H1 (cell line): ENCODE data around the gene ACAA1. TPM values are rescaled to one million over a fixed set of nuclear protein-coding genes. Genes with fewer than 3 reads are reported as not detected.

Source experiments
- CTCF ChIA-PET: fragments of 300-600 bp; sonication (Branson Sonifier 250); formaldehyde crosslinking; loops from one replicate; lab custom pipeline; 2021; ENCODE audit not compliant: partially characterized antibody; lab: Charles Lee
- POLR2A ChIA-PET: fragments of 300-600 bp; sonication (Branson Sonifier 250); formaldehyde crosslinking; loops from one replicate; lab custom pipeline; 2021; ENCODE audit warnings: inconsistent platforms; ENCODE audit not compliant: partially characterized antibody; lab: Charles Lee
- DNase-seq, 2 experiments: peaks; one replicate each; pipeline versions ENCODE4 v3.0.0 to v3.0.0-alpha.2; 2010 to 2022; ENCODE audit warnings: low spot score in 2 of 2, low read depth in 1 of 2, mixed read lengths in 1 of 2
- FAIRE-seq: peaks from 2 replicates; lab custom pipeline; 2011; peaks lifted over from hg19 to GRCh38; lab: Jason Lieb, UNC
- H2AFZ ChIP-seq: 2 replicates; pipeline ENCODE4 v1.8.1; 2012; ENCODE audit warnings: low read length, inconsistent platforms
- H2AK5ac ChIP-seq: 2 replicates; pipeline ENCODE4 v1.6.1; 2013; ENCODE audit warnings: low read depth, low read length
- H2BK120ac ChIP-seq: replicated peaks from 2 replicates; pipeline ENCODE3; 2013; ENCODE audit warnings: low read depth, low read length, inconsistent platforms
- H2BK12ac ChIP-seq: 2 replicates; pipeline ENCODE4 v1.6.1; 2013; ENCODE audit warnings: low read depth, low read length
- H2BK15ac ChIP-seq: 2 replicates; pipeline ENCODE4 v1.6.1; 2013; ENCODE audit warnings: low read length
- H2BK20ac ChIP-seq: 2 replicates; pipeline ENCODE4 v1.6.1; 2013; ENCODE audit warnings: low read length
- H2BK5ac ChIP-seq: 2 replicates; pipeline ENCODE4 v1.6.1; 2013; ENCODE audit warnings: low read depth, low read length
- H3K14ac ChIP-seq: 2 replicates; pipeline ENCODE4 v1.6.1; 2013; ENCODE audit warnings: inconsistent platforms; ENCODE audit not compliant: insufficient read length
- H3K18ac ChIP-seq: 2 replicates; pipeline ENCODE4 v1.6.1; 2013; ENCODE audit warnings: low read length; ENCODE audit errors: extremely low read depth
- H3K23ac ChIP-seq: 2 replicates; pipeline ENCODE4 v1.6.1; 2013; ENCODE audit warnings: inconsistent platforms; ENCODE audit not compliant: insufficient read length
- H3K23me2 ChIP-seq: 2 replicates; pipeline ENCODE4 v1.6.1; 2013; ENCODE audit warnings: low read depth, low read length
- H3K27ac ChIP-seq: 2 replicates; pipeline ENCODE4 v1.6.1; 2011; ENCODE audit warnings: low read depth, low read length, inconsistent platforms
- H3K27me3 ChIP-seq, 4 experiments: replicated peaks in 1 of 4; 1 replicate in 1 of 4; 2 replicates in 3 of 4; pipeline versions ENCODE4 v1.6.1 to v1.8.1; 2011 to 2013; ENCODE audit warnings: low read length in 3 of 4, mild to moderate bottlenecking in 3 of 4, inconsistent platforms in 2 of 4, mixed read lengths in 2 of 4, moderate library complexity in 1 of 4; ENCODE audit not compliant: control insufficient read depth in 3 of 4, insufficient read depth in 3 of 4; ENCODE audit errors: extremely low read depth in 1 of 4
- H3K36me3 ChIP-seq, 4 experiments: 2 replicates each; pipeline versions ENCODE4 v1.6.1 to v1.8.1; 2011 to 2013; ENCODE audit warnings: mild to moderate bottlenecking in 4 of 4, low read length in 3 of 4, moderate library complexity in 2 of 4, control low read depth in 1 of 4, inconsistent platforms in 1 of 4; ENCODE audit not compliant: insufficient read depth in 4 of 4, control insufficient read depth in 2 of 4
- H3K4ac ChIP-seq: replicated peaks from 2 replicates; pipeline ENCODE3; 2013; ENCODE audit warnings: low read length, low read depth, mixed read lengths, inconsistent platforms; ENCODE audit not compliant: insufficient read length
- H3K4me1 ChIP-seq, 4 experiments: replicated peaks in 1 of 4; 1 replicate in 1 of 4; 2 replicates in 3 of 4; pipeline versions ENCODE4 v1.6.1 to v1.8.1; 2011 to 2013; ENCODE audit warnings: low read length in 3 of 4, inconsistent platforms in 2 of 4, mixed read lengths in 1 of 4; ENCODE audit not compliant: insufficient read depth in 4 of 4, control insufficient read depth in 3 of 4
- H3K4me2 ChIP-seq, 2 experiments: 2 replicates each; pipeline versions ENCODE4 v1.6.1 to v1.8.1; 2011 to 2013; ENCODE audit warnings: low read depth in 2 of 2, low read length in 2 of 2, control low read depth in 1 of 2, inconsistent platforms in 1 of 2, mild to moderate bottlenecking in 1 of 2; ENCODE audit not compliant: insufficient read depth in 1 of 2
- H3K4me3 ChIP-seq, 4 experiments: fragments of 200-600, 300-600 bp in 1 of 4; sonication (generic), shearing (Covaris generic), sonication (Bioruptor Twin) in 1 of 4; 2 replicates each; pipeline versions ENCODE4 v1.5.1 to v1.8.1; 2011 to 2016; ENCODE audit warnings: low read length in 4 of 4, low read depth in 3 of 4, control low read depth in 2 of 4, inconsistent platforms in 2 of 4, mild to moderate bottlenecking in 2 of 4, mixed read lengths in 1 of 4, moderate library complexity in 1 of 4; ENCODE audit not compliant: insufficient read depth in 2 of 4; ENCODE audit errors: extremely low read depth in 1 of 4
- H3K56ac ChIP-seq: replicated peaks from 2 replicates; pipeline ENCODE3; 2013; ENCODE audit warnings: low read depth, mild to moderate bottlenecking, mixed read lengths, low read length, inconsistent platforms; ENCODE audit not compliant: insufficient read length
- H3K79me1 ChIP-seq: 2 replicates; pipeline ENCODE4 v1.6.1; 2013; ENCODE audit warnings: low read depth, low read length, control low read depth
- H3K79me2 ChIP-seq, 2 experiments: 2 replicates each; pipeline versions ENCODE4 v1.6.1 to v1.8.1; 2012 to 2013; ENCODE audit warnings: low read length in 2 of 2, mild to moderate bottlenecking in 2 of 2, inconsistent platforms in 1 of 2; ENCODE audit not compliant: insufficient read depth in 2 of 2, control insufficient read depth in 1 of 2
- H3K9ac ChIP-seq, 4 experiments: replicated peaks in 1 of 4; 1 replicate in 1 of 4; 2 replicates in 3 of 4; pipeline versions ENCODE4 v1.6.1 to v1.8.1; 2011 to 2013; ENCODE audit warnings: low read depth in 3 of 4, low read length in 3 of 4, control low read depth in 2 of 4, mild to moderate bottlenecking in 2 of 4, moderate library complexity in 2 of 4, inconsistent platforms in 1 of 4; ENCODE audit errors: extremely low read depth in 1 of 4
- H3K9me3 ChIP-seq, 2 experiments: 2 replicates each; pipeline versions ENCODE4 v1.6.1 to v1.8.1; 2012 to 2013; ENCODE audit warnings: mild to moderate bottlenecking in 2 of 2, moderate library complexity in 2 of 2, control low read depth in 1 of 2, inconsistent platforms in 1 of 2, low read depth in 1 of 2, low read length in 1 of 2, mixed read lengths in 1 of 2; ENCODE audit not compliant: insufficient read depth in 2 of 2
- H4K20me1 ChIP-seq, 2 experiments: replicated peaks in 1 of 2; 2 replicates each; pipeline versions ENCODE3 to v1.8.1; 2011 to 2013; ENCODE audit warnings: inconsistent platforms in 2 of 2, low read length in 2 of 2, mild to moderate bottlenecking in 1 of 2; ENCODE audit not compliant: insufficient read depth in 2 of 2, control insufficient read depth in 1 of 2
- H4K5ac ChIP-seq: 2 replicates; pipeline ENCODE4 v1.6.1; 2013; ENCODE audit warnings: low read length, low read depth, mixed read lengths, inconsistent platforms; ENCODE audit not compliant: insufficient read length
- H4K8ac ChIP-seq: 2 replicates; pipeline ENCODE4 v1.8.0; 2013; ENCODE audit warnings: mild to moderate bottlenecking, moderate library complexity, low read length, inconsistent platforms; ENCODE audit not compliant: insufficient read depth; ENCODE audit errors: extremely low read depth
- H4K91ac ChIP-seq: replicated peaks from 2 replicates; pipeline ENCODE3; 2013; ENCODE audit warnings: low read length, mixed read lengths, inconsistent platforms; ENCODE audit not compliant: insufficient read length
- GABPA ChIP-seq: IDR thresholded peaks from 2 replicates; pipeline ENCODE4 v1.6.1; 2011; ENCODE audit warnings: mild to moderate bottlenecking, low read length, moderate library complexity, borderline replicate concordance; ENCODE audit not compliant: insufficient read depth
- HDAC2 ChIP-seq, 2 experiments: fragments of 300-600 bp in 1 of 2; sonication (generic) in 1 of 2; IDR thresholded peaks; 2 replicates each; pipeline ENCODE4 v1.6.1; 2011 to 2012; ENCODE audit warnings: low read depth in 2 of 2, low read length in 2 of 2, mild to moderate bottlenecking in 2 of 2, moderate library complexity in 2 of 2, borderline replicate concordance in 1 of 2, inconsistent platforms in 1 of 2
- RAD21 ChIP-seq, 2 experiments: IDR thresholded peaks in 1 of 2; conservative IDR thresholded peaks in 1 of 2; 2 replicates each; pipeline ENCODE4 v1.6.1; 2011; ENCODE audit warnings: low read depth in 2 of 2, low read length in 2 of 2, improper control_type of control experiment in 1 of 2, inconsistent platforms in 1 of 2, mild to moderate bottlenecking in 1 of 2, moderate library complexity in 1 of 2
- WGBS, 2 experiments: shearing (Covaris generic) in 1 of 2; methylation state at CpG; one replicate each; pipeline versions ENCODE4 v1.1.6 to v1.1.7; 2013 to 2015; ENCODE audit warnings: low lambda C conversion rate in 2 of 2, mixed read lengths in 2 of 2, inconsistent platforms in 1 of 2, low coverage in 1 of 2, missing lambda C conversion rate in 1 of 2; ENCODE audit not compliant: insufficient replicate concordance in 2 of 2, insufficient coverage in 1 of 2, insufficient read length in 1 of 2; ENCODE audit errors: extremely low coverage in 1 of 2, missing lambda C conversion rate in 1 of 2; 5-methylcytosine and 5-hydroxymethylcytosine counted together
- polyA plus RNA-seq, 7 experiments: library from polyadenylated mRNA; depleted of rRNA in 3 of 7; stranded (reverse) in 5 of 7; unstranded in 2 of 7; fragments of >200 nt in 5 of 7; fragments of 200-250 nt in 2 of 7; gene quantifications; 1 replicate in 5 of 7; 2 replicates in 1 of 7; 4 replicates in 1 of 7; pipeline versions ENCODE4 v1.2.1 to v1.2.3, GENCODE V29; 2011 to 2013; ENCODE audit warnings: missing spikeins in 2 of 7, mixed read lengths in 2 of 7
- total RNA-seq: library from RNA; stranded (reverse); fragmentation: NEBNext Ultra II Directional; extraction: Animal tissue kit (Norgen Biotek cat#: 25700); gene quantifications from 2 replicates; pipeline ENCODE4 v1.2.1, GENCODE V29; 2021
- TF ChIP-seq, protein P1 (sequence below), 3 experiments: IDR thresholded peaks; 1 replicate in 2 of 3; 2 replicates in 1 of 3; pipeline versions ENCODE4 v1.5.1 to v1.6.1; 2011; ENCODE audit warnings: low read length in 3 of 3, mild to moderate bottlenecking in 3 of 3, inconsistent platforms in 2 of 3, low read depth in 1 of 3, moderate library complexity in 1 of 3; ENCODE audit not compliant: insufficient read depth in 1 of 3; ENCODE audit errors: control extremely low read depth in 1 of 3

ACAA1 gene
- total and polyA plus RNA-seq, 2 of the 8 experiments (the other 6 are each of a cell fraction or from before 2014, with no cell fraction given), result 23.1 to 34.8 TPM

DNA sequence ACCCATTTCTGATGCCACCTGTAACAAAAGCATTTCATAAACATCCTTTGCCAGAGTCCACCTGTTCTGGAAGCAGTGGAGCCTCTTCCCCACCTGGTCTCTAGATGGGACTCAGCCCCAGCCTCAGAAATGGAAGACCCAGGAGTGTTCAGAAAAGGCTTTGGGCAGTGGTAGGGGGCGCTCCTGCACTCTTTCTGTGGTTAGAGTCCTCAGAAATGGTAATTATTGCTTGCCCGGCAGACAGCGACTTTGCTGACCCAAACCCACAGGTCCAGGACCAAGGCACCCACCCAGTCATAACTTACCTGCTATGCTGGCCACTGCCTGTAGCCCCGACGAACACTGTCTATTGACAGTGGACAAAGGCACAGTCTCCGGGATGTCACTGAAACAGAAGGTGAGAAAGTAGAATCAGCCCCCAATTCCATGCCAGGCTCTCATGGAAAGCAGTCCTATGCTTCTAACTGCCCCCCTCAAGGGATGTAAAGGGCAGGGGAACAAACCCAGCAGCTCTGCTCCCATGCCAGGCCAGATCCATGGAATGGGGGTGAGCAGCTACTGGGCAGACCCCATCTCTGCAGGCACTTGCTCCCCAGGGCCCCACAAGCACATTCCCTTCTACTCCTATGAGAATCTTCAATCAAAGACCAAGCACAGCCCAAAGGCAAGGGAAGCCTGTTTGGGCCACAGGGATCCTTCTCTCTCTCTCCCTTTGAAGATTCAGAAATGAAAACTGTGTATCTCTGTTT, 5.1 kb downstream of the ACAA1 start:
- H2BK120ac ChIP-seq, result no peak overlapping the region
- no peaks in the 10 kb centered on the region for H3K9me3 ChIP-seq
- H3K23me2 ChIP-seq, result peaks cover 3% of the 10 kb centered on the region; the same call in 1 of the 2 replicates
- DNase-seq (peak in 1 of 2 experiments; percentile 88), FAIRE-seq (no peak)
- no peak overlapping the region for H3K23ac ChIP-seq
- H2BK12ac ChIP-seq, result no peak overlapping the region
- no peak for TF ChIP-seq GABPA
- TF ChIP-seq HDAC2 (IDR thresholded peaks at IDR 0.05; ENCODE audit: borderline replicate concordance in 1 of 2, low read depth in 2 of 2, low read length in 2 of 2), result no peak
- TF ChIP-seq, protein P1, sequence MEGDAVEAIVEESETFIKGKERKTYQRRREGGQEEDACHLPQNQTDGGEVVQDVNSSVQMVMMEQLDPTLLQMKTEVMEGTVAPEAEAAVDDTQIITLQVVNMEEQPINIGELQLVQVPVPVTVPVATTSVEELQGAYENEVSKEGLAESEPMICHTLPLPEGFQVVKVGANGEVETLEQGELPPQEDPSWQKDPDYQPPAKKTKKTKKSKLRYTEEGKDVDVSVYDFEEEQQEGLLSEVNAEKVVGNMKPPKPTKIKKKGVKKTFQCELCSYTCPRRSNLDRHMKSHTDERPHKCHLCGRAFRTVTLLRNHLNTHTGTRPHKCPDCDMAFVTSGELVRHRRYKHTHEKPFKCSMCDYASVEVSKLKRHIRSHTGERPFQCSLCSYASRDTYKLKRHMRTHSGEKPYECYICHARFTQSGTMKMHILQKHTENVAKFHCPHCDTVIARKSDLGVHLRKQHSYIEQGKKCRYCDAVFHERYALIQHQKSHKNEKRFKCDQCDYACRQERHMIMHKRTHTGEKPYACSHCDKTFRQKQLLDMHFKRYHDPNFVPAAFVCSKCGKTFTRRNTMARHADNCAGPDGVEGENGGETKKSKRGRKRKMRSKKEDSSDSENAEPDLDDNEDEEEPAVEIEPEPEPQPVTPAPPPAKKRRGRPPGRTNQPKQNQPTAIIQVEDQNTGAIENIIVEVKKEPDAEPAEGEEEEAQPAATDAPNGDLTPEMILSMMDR (IDR thresholded peaks at IDR 0.05; ENCODE audit: control extremely low read depth in 1 of 3, insufficient read depth in 1 of 3, low read depth in 1 of 3, low read length in 3 of 3), result peak in 2 of 3 experiments; percentile 80 to 82; a peak in 3 of 4 replicates
- TF ChIP-seq RAD21 (IDR thresholded peaks at IDR 0.05 in 1 of 2, conservative IDR thresholded peaks at IDR 0.05 in 1 of 2; ENCODE audit: low read depth in 2 of 2, low read length in 2 of 2), result peak; percentile 77 to 85
- WGBS, 2 experiments, result 62% methylated on average over 6 of the region's 6 CpGs; no CpG with 5 or more reads in 1 of the 2 experiments
- peaks cover 0 to 5% of the 10 kb centered on the region in 2 experiments; a peak in 1 of 4 replicates for H3K79me2 ChIP-seq
- peaks cover 0 to 3% (median under 1%) of the 10 kb centered on the region in 4 experiments; a peak in 1 of 7 replicates for H3K4me1 ChIP-seq
- no peak overlapping the region for H3K4me3 ChIP-seq
- H4K5ac ChIP-seq, result no peak overlapping the region
- no peak overlapping the region for H2AK5ac ChIP-seq
- H3K27me3 ChIP-seq, result no peaks in the 10 kb centered on the region
- H2BK20ac ChIP-seq, result no peak overlapping the region
- no peak overlapping the region for H2BK15ac ChIP-seq
- no peak overlapping the region for H3K14ac ChIP-seq
- no peak overlapping the region for H3K9ac ChIP-seq
- no peak overlapping the region for H2BK5ac ChIP-seq
- H3K4me2 ChIP-seq, result no peak overlapping the region
- no peaks in the 10 kb centered on the region; the same call in 1 of the 2 replicates for H3K79me1 ChIP-seq
- no peak overlapping the region for H3K27ac ChIP-seq
- no peak overlapping the region for H3K4ac ChIP-seq
- ChIA-PET POLR2A (interaction anchor here (1.4 kb wide), 1 partner anchor 32 kb away, joined by 3 read pairs; no protein-coding TSS in a partner anchor), CTCF (interaction anchor here (0.6 to 9.6 kb wide), 28 partner anchors 9 to 530 kb away, joined by 3 to 105 read pairs (median 4); partner anchors contain the start of genes SLC22A14 and XYLB)
- peaks cover 9 to 13% of the 10 kb centered on the region in 2 experiments for H4K20me1 ChIP-seq
- no peak overlapping the region for H2AFZ ChIP-seq
- peaks cover 14 to 42% (median 30%) of the 10 kb centered on the region in 4 experiments for H3K36me3 ChIP-seq
- no peak overlapping the region; the same call in 1 of the 2 replicates for H4K8ac ChIP-seq
- H3K18ac ChIP-seq, result no peak overlapping the region
- no peak overlapping the region for H4K91ac ChIP-seq
- no peak overlapping the region for H3K56ac ChIP-seq
